Right forelimb (tissue), 1 donor: ENCODE results near the gene PLCB1.
"Not testable (repeated sequence)": the region's sequence is repeated elsewhere in the genome, so short reads cannot be mapped to it uniquely, and the experiment has no call there.

Experiments used
- DNase-seq: peaks from one replicate; pipeline ENCODE4 v3.0.0-alpha.2; 2018

Gene PLCB1

DNA sequence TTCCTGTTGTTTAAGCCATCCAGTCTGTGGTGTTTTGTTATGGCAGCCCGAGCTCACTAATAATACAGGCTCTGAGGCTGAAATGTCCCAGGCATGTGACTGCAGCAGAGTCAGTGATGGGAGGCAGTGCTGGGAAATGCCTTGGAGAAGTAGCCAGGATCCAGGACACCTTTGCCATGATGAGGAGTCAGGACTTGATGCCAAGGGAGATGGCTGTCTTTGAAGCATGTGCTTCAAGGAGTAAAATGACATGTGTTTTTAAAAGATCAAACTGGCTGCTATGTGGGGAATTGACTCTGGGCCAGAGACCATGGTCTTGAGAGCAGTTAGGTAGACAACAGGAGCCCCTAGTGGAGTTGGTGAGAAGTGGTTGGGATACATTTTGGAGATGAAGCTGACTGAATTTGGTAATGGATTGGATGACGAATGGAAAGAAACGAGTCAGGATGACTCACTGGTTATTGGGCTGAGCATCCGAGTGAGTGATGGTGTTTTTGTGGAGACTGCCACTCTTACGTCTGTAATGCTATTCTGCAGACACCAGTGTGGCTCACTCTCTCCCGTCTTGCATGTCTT, 322.2 kb downstream of the PLCB1 start:
- no peak for DNase-seq

DNA sequence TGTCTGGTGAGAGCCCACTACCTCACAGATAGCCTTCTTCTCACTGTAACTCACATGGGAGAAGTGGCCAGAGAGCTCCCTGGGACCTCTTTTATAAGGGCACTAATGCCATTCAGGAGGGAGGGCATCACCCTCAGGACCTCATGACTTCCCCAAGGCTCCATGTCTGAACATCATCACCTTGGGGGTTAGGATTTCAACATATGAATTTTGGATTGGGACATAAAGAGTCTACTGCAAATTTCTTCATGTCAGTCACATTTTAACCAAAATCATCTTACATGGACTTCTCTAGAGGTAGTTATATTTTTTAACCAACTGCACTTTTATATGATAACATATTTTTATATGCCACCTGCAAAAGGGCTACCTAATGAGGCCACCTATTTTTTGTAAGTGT, 324.7 kb downstream of the PLCB1 start:
- no peak for DNase-seq

DNA sequence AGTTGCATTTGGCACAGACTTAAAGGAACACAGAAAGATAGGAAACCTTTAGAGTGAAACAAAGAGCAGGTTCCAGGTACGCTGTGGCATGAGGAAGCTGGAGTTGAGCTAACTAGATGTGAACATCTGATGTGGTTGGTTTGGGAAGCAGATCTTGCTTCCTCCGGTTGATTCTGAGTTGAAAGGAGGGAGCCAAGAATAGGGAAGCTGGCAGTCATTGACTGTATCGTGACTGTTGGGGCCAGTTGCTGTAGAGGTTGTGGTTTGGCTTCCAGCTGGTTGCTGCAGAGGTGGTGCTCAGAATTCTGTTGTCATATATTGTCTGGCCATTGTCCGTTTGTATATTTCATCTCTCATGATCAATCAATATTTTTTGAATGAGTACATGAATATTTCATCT, 325.9 kb downstream of the PLCB1 start:
- DNase-seq, result no peak

DNA sequence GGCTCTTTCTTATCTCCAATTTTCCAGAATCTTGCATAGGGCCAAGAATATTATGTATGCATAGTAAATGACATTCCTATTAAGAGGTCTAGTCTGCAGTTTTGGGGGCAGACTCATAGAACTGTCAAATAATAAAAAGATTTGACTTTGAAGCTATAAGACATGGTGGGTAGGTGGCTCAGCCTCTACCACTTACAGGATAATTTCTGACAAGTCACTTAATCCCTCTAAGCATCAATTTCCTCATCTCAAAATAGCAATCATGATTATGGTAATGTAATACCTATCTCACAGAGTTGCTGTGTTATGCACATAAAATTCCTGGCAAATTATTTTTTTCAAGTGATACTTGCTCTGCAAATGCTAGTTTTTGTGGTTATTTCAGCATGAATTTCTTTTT, 329.1 kb downstream of the PLCB1 start:
- no peak for DNase-seq

DNA sequence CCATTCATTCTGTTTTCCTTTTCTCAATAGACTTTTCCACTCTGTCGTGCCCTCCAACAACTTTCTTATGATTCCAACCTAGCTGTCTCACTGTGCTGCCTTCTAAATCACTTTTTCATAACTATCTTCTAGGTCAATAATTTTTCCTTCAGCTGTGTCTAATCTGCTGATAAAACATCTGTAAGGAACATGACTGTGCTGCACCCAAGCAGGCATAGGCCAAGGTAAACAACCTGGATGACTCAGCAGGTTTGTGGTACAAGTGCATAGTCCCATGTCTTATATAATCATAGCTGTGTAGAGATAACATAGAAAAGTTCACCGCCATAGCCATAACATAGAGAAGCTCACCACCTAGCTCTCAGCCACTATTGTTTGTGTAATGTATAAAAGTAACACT, 332.3 kb downstream of the PLCB1 start:
- DNase-seq, result no peak

DNA sequence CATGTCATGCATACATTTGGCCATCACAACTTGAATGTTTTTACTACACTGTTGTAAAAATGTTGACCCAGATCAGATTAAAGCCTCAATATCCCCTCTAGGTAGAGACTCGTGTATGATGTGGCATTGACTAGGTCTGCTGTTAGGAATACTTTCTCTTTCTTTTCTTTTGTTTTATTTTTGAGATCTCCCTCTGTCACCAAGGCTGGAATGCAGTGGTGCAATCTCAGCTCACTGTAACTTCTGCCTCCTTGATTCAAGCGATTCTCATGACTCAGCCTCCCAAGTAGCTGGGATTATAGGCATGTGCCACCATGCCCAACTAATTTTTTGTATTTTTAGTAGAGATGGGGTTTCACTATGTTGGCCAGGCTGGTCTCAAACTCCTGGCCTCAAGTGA, 334.7 kb downstream of the PLCB1 start:
- DNase-seq, result not testable (repeated sequence)

DNA sequence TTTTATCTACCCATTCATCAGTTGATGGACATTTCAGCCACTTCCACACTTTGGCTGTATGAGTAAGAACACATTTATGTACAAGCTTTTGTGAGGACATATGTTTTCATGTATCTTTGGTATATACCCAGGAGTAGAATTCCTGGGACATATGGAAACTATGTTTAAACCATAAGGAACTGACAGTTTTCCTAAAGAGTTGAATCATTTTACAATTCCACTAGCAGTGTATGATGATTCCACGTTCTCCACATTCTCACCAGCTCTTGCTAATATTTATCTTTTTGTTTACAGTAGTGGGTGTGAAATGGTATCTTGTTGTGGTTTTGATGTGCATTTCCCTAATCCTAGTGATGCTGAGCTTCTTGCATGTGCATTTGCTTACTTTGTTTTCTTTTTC, 338.1 kb downstream of the PLCB1 start:
- DNase-seq, result no peak

DNA sequence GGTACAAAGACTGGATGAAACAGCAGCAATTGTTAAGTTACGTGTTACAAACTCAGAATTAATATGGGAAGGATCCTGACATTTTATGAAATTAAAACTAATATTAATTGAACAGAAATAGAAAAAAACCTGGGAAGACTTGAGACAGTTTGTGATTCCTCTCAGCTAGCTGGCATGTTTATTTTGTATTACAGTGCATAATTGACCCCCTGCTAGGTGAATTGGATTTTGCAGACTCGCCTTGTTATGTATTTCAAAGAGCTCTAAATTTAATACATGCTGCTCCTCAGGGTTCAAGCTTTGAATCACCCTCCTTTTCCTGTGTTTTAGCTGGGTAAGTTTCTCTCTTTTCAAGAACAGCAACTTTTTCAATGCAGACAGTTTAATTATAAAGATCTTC, 339.4 kb downstream of the PLCB1 start:
- no peak for DNase-seq

DNA sequence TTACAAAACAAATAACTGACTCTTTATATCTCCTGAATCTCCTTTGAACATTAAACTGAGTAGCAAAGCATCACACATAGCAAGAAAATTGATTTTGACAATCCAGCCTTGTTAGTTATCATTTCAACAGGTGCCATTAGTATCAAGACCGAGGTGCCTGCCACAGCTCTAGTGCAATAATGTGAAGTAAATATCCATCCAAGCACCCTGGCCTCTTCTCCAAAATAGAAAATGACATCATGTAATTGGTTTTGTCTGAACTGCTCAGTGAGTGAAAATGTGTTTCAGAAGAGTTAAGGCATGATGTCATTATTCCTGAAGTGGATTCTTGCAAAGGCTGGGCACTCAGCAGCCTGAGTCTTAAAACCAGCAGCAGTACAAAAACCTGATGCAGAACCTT, 341.4 kb downstream of the PLCB1 start:
- no peak for DNase-seq

DNA sequence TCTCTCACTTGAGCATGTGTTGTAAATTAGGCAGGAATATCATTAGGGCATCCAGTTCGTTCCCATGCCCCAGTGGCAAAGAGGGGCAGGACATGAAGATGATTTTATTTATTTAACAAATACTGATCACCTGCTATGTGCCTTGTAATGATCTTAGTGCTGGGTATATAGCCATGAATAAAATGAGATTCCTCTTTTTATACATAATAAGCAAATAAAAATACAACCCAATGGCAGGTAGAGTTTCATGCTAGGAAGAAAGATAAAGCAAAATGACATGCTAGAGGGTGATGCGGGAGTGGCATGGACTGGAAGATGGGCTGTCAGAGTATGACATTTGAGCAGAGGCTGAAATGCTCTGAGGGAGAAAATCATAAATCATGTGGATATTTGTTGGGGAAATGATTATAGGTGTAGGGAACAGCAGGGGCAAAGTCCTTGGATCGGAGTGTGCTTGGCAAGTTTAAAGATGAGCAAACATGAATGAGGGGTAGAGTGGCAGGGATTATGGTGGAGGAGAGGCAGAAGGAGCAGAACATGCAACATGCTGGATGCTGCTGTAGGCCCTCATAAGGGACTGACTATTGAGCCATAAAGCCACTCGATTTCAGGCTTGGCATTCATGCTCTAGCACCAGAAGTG, 342.1 kb downstream of the PLCB1 start:
- DNase-seq, result no peak

DNA sequence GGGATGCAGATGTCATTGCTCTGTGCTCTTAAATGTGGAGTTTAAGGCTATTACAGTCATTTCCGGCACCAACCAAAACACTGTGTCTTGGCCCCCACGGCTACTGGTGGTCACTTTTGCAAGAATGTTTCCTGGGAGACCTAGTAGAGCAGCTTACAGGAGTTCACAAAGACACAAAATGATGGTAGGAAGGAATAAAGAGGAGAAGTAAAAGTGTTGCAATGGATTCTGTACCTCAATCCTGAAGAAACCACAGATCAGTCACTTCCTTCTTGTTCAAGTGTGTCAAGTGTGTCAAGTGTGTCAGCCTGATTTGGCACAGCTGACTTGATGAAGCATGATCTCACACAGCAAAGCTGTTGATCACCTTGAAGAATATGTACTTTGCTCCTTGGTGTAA, 344.0 kb downstream of the PLCB1 start:
- DNase-seq, result no peak

DNA sequence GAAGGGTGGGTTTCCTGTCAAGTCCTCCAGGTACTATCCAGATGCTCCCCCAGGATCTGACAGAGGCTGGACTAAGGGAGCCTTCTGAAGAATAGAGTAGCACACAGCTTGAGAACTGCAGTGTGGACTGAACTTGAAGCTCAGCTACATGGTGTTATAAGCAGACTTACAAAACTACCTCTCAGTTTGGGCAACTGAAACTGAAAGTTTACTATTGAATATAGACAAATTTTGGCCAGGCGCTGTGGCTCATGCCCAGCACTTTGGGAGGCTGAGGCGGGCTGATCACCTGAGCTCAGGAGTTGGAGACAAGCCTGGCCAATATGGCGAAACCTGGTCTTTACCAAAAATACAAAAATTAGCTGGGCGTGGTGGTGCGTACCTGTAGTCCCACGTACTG, 348.5 kb downstream of the PLCB1 start:
- no peak for DNase-seq

DNA sequence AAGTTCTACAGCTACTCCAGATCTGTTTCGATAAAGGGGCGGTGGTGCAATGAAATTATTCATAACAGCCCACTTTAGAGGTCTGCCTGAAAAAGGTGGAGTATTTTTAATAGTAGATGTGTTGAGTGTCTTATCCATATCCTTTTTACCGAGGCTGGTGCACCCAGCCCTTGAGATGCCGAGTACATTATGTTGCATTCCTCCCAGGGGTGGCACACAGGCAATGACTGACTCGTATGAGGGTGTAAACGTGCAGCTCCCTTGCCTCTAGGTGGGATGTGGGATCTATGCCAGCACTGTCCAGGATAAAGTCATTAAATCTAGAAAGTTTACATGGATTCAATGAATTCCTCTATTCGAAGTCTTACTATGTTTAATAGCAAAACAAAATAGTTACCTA, 355.6 kb downstream of the PLCB1 start:
- DNase-seq, result no peak

DNA sequence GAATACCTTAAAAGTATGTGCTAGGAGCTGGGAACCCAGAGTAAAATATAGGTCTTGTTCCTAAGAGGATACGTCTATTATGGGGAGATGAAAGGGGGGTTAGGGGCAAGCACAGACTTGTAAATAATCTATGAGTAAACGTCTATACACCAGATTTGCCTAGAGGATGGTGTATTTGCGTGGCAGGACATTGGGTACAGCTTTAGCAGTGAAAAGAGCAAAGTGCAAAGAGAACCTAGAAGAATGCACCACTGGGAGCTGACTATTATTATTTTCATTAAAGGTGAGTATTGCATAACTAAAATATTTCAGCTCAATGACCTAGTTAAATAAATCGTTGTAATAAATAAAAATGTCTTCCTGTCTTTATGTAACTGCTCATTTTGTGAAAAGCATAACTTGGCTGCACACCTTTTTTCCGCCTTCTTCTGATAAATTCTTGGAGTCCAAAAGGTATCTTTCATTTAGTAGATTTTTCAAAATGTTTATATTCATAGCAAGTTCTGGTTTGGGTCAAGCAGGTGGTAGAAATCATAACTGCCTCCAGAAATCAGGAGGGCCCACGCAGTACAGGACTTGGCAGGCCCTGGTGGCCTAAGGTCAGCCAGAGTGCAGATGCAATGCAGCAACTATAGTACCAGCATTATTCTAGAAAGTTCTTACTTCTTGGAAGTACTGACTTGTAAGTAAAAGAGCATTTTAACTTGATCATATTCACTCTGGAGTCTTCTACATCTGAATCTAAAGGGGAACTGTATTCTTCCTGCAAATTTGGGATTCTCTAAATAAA, 357.2 kb downstream of the PLCB1 start:
- peak; percentile 47 for DNase-seq

DNA sequence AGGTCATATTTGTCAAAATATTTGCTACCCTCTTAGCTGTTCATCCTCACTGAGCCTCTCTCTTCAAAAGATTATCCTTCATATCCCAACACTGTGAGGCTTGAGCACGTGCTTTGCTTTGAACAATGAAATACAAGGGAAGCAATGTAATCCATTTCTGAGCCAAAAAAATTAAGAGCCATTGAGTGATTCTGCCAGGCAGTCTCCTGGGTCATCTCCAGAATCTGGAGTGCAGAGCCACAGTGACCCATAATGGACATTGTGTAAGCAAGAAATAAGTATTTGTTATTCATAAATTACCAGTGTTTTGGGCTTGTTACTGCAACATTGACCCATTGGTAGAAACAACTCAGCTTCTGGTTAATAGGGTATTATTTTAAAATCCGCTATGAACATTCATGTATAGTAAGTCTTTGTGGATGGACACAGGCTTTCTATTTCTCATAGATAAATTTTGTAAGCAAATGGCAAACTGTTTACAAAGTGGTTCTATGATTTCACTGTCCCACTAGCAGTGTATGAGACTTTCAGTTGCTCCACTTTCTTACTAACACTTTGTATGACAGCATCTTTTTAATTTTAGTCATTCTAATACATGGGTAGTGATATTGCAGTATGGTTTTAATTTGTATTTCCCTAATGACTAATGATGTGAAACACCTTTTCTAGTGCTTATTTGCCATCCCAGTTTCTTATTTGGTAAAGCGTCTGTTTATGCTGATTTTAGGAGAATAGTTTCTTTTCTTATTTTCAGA, 358.2 kb downstream of the PLCB1 start:
- DNase-seq, result no peak

DNA sequence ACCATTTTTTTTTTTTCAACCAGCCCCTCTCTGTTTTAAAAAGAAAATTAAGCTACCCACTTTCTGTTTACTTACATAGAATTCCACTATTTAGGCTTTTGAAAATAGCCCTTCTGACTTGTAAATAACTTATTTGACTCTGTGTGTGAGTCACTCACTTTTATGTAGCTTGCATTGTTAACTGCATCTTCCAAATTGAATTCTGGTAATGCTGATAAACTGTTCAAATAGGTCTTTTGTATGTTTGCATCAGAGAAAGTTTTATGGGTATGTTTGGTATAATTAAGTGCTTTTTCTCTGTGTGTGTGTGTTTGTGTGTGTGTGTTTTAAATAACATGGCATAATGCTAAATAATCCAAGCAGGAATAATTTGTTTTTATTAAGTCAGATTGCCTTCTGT, 360.1 kb downstream of the PLCB1 start:
- DNase-seq, result no peak

DNA sequence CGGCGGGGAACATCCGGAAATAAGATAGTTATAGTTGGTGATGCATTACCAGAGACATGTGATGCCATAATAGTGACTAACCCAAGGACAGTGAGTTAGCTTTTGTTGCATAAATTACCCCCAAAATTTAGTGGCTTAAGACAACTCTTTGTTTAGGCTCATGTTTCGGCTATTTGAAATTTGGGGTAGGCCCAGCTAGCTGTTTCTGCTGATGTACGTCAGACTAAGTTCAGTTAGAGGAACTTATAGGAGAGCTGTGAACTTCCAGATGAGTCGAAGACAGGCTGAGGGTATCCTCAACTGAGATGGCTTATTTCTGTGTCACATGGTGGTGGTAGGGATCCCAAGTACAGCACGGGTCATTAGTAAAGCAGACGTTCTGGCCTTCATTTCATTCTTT, 366.5 kb downstream of the PLCB1 start:
- DNase-seq, result no peak

DNA sequence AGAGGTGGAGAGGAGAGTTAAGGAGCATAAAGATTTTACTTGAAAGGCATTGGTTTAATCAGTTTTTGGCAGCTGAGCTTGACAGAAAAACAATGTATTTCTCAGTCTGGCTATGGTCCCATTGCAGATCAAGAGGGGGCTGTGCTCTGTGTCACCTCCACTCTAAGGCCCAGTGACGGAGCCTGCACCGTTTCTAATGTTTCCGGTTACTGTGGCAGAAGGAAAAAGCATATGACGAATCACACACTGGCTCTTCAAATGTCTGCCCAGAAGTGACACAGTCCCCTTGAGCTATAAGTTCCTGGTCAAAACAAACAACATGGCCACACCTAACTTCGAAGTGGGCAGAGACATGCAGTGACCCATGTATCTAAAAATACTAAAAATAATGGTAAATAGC, 372.0 kb downstream of the PLCB1 start:
- no peak for DNase-seq

DNA sequence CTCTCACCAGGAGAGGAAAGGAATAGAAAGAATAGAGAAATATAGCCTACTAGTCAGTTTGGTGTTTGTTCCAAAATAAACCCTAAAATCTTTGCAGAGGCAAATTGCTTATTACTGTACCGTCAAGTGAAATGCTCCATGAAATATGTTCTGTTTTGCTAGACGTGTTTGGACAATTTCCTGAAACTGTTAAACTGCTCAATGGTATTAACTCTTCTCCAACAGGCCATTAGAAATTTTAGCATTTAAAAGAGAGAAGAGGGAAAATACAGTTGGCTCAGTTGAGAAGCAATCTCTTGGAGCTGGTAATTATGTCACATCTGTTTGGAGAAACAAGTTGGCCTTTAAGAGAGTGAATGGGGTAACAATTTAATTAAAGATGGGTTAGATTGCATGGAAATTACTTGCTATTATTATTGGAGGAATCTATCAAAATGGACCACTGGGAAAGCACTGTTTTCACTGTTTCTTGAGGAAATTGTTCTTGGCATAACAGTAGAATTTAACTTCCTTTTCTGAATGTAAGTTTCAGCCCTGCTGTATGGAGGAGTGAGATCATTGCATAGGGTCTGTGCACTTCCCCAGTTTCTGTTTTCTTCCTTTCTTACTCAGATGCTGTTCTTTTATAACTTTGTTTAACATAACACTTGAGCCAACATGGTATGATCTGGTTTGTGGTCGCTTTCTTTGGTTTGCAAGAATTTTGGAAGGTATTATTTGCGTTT, 373.6 kb downstream of the PLCB1 start:
- no peak for DNase-seq

DNA sequence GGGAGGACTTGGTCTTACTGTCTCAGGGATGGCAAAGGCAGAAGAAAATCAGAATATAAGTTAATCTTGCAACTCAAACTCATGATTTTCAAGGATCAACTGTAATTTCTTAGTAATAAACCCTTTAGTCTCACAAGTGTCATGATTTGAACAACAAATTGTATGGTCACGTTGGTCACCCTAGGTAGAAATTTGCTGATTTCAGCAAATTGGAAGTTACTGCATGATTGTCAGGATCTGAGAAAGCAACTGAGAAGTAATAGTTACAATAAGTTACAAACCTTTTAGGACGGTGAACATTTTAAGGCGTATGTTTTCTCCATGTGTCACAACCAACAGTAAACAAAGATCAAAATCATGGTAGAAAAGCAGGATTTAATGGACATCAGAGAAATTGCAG, 375.2 kb downstream of the PLCB1 start:
- DNase-seq, result no peak

DNA sequence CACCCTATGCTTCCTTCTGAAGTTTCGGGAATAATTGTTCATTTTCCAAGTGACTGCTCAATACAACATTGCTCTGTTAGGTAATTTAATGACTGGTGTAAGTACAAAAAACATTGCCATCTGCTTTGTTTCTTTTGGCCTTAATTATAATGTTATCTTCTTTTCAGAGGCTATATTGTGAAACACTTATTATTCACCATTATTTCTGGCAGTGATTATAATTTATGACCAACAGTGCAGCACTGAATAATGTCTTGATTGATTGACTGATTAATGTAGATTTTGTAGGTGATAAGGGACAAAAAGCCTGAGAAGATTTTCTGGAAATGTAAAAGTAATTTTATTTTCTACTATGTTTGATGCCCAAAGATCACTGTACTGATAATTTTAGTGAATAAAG, 377.7 kb downstream of the PLCB1 start:
- DNase-seq, result no peak

DNA sequence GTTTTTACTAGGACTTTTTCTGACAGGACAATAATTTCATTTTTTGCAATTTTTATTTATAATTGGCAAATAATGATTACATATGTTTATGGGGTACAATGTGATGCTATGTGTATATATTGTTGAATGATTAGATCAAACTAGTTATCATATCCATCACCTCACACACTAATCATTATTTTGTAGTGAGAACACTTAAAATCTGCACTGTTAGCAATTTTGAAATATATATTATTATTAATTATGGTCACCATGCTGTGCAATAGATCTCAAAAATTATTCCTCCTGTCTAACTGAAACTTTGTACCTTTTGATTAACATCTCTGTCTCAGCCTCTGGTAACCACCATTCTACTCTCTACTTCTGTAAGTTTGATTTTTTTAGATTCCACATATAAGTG, 378.7 kb downstream of the PLCB1 start:
- DNase-seq, result no peak

DNA sequence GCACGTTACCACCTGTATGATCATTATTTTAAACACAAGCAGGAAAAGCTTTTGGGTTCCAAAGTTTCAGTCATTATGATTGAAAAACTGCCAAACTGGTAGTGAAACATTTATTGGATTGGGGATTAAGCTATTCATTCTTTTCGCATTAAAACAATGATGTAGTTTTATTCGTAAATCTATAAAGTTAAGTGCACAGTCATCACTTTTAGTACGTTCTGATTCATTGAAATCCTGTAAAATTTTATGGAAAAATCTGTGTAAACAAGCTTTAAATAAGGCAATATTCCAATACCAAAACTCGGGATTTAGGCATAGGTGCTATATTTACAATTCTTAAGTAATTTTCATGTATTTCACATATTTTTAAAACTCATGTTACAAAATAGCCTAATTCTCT, 379.9 kb downstream of the PLCB1 start:
- no peak for DNase-seq
